Activated T-helper 1 cell treated with Interleukin-2 at 50 U/mL for 16 hours (primary cell): ENCODE results near the gene CA10.

ENCODE experiments used
- DNase-seq: peaks from one replicate; pipeline ENCODE4 v3.0.0-alpha.2; 2020; ENCODE audit warnings: low read depth

CA10 gene

GRCh38 chr17:52158450-52159042 lies at the start of gene CA10:
CA10 (minus strand) TSS chr17:52158714.
- no peak for DNase-seq

GRCh38 chr17:52207796-52208195 lies 49.3 kb upstream of the CA10 start:
- no peak for DNase-seq

GRCh38 chr17:52202520-52203080 lies 44.1 kb upstream of the CA10 start:
- DNase-seq: no peak

GRCh38 chr17:52201767-52202519 lies 43.4 kb upstream of the CA10 start:
- no peak for DNase-seq

- no peak for DNase-seq
Measured at GRCh38 chr17:52191491-52191890, 33.0 kb upstream of the CA10 start.

GRCh38 chr17:52181782-52182181 lies 23.3 kb upstream of the CA10 start:
- no peak for DNase-seq

GRCh38 chr17:52178012-52178411 lies 19.5 kb upstream of the CA10 start:
- no peak for DNase-seq

- DNase-seq: no peak
Measured at GRCh38 chr17:52170963-52171572, 12.6 kb upstream of the CA10 start.

GRCh38 chr17:52160136-52160567 lies 1.6 kb upstream of the CA10 start:
- no peak for DNase-seq

- no peak for DNase-seq
Measured at GRCh38 chr17:52159246-52160135, 977 bp upstream of the CA10 start.

- no peak for DNase-seq
Measured at GRCh38 chr17:52157603-52158449, 688 bp downstream of the CA10 start.

GRCh38 chr17:52156576-52157570 lies 1.6 kb downstream of the CA10 start:
- DNase-seq: no peak

- no peak for DNase-seq
Measured at GRCh38 chr17:52155301-52155700, 3.2 kb downstream of the CA10 start.

GRCh38 chr17:52154466-52154865 lies 4.0 kb downstream of the CA10 start:
- no peak for DNase-seq

GRCh38 chr17:52150935-52151334 lies 7.6 kb downstream of the CA10 start:
- DNase-seq: no peak

- DNase-seq: no peak
Measured at GRCh38 chr17:52149626-52150025, 8.9 kb downstream of the CA10 start.

GRCh38 chr17:52148969-52149351 lies 9.6 kb downstream of the CA10 start:
- no peak for DNase-seq

GRCh38 chr17:52148288-52148968 lies 10.1 kb downstream of the CA10 start:
- DNase-seq: no peak

GRCh38 chr17:52147872-52148271 lies 10.6 kb downstream of the CA10 start:
- no peak for DNase-seq
